HL-60 (cell line): ENCODE measurements around the gene INTS7.
"Not testable (repeated sequence)": the region's sequence is repeated elsewhere in the genome, so short reads cannot be mapped to it uniquely, and the experiment has no call there.

Source experiments
- DNase-seq, 2 experiments: peaks; one replicate each; pipeline ENCODE4 v3.0.0-alpha.2; 2010 to 2020; ENCODE audit warnings: low read depth in 1 of 2, low spot score in 1 of 2
- H3K27ac ChIP-seq: fragments of 250-450 bp; sonication (Bioruptor Pico); replicated peaks from 2 replicates; pipeline ENCODE4 v1.5.1; 2020; ENCODE audit warnings: mild to moderate bottlenecking, moderate library complexity
- H3K27me3 ChIP-seq: fragments of 250-450 bp; sonication (Bioruptor Pico); 2 replicates; pipeline ENCODE4 v1.5.1; 2021; ENCODE audit warnings: mild to moderate bottlenecking, moderate library complexity; ENCODE audit not compliant: insufficient read depth, poor library complexity, severe bottlenecking
- H3K4me3 ChIP-seq: replicated peaks from 2 replicates; pipeline ENCODE4 v1.5.1; 2011; ENCODE audit warnings: mild to moderate bottlenecking, control low read depth, low read length; ENCODE audit not compliant: insufficient read depth
- CTCF ChIP-seq: IDR thresholded peaks from one replicate; pipeline ENCODE4 v1.5.1; 2011; ENCODE audit warnings: low read length, control low read depth, inconsistent platforms; ENCODE audit not compliant: insufficient read depth
- GABPA ChIP-seq: IDR thresholded peaks from 2 replicates; pipeline ENCODE4 v1.6.1; 2012; ENCODE audit warnings: low read depth
- POLR2AphosphoS5 ChIP-seq: IDR thresholded peaks from 2 replicates; pipeline ENCODE4 v1.6.1; 2012; ENCODE audit warnings: low read depth
- REST ChIP-seq: IDR thresholded peaks from 2 replicates; pipeline ENCODE4 v1.6.1; 2012; ENCODE audit warnings: low read depth; ENCODE audit not compliant: insufficient replicate concordance
- SPI1 ChIP-seq: IDR thresholded peaks from 2 replicates; pipeline ENCODE4 v1.6.1; 2012; ENCODE audit warnings: low read depth, mild to moderate bottlenecking, borderline replicate concordance

The INTS7 gene

GRCh38 chr1:211959680-211960079, 75.7 kb downstream of the INTS7 start:
- H3K4me3 ChIP-seq, result no peak overlapping the region
- H3K27ac ChIP-seq, result no peak overlapping the region
- no peak for TF ChIP-seq REST
- no peak for TF ChIP-seq SPI1
- TF ChIP-seq POLR2AphosphoS5, result no peak
- TF ChIP-seq CTCF, result no peak
- TF ChIP-seq GABPA, result no peak
- DNase-seq, result no peak
- no peaks in the 10 kb centered on the region for H3K27me3 ChIP-seq

DNA sequence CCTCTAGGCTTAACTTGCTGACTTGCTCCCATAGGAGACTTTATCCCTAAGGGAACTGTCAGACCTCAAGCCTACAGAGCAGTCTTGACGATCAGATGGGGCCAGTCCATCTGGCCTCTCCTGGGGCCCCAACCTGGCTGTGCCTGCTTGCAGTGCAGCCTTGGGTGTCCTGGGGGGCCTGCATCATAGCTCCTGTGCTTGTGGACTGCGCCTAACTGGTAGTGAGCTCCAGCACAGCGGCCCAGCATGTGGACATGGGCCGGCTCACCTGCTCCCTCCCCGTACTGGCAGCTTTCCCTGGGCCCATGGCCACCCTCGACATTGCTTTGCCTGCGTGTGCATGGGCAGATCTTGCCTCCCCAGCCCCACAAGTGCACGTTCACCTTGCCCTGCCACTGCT, 76.1 kb downstream of the INTS7 start:
- Histone ChIP-seq H3K27me3 (no peaks in the 10 kb centered on the region), H3K4me3 (no peak overlapping the region), H3K27ac (no peak overlapping the region)
- TF ChIP-seq GABPA (no peak), POLR2AphosphoS5 (no peak), REST (no peak), CTCF (no peak), SPI1 (no peak)
- no peak for DNase-seq

- DNase-seq, H3K27ac ChIP-seq, H3K27me3 ChIP-seq, H3K4me3 ChIP-seq: not testable (repeated sequence)
These were observed 81.3 kb downstream of the INTS7 start for GRCh38 chr1:211954028-211954427.

DNA sequence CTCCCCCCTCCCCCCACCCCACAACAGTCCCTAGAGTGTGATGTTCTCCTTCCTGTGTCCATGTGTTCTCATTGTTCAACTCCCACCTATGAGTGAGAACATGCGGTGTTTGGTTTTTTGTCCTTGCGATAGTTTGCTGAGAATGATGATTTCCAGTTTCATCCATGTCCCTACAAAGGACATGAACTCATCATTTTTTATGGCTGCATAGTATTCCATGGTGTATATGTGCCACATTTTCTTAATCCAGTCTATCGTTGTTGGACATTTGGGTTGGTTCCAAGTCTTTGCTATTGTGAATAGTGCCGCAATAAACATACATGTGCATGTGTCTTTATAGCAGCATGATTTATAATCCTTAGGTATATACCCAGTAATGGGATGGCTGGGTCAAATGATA, 81.8 kb downstream of the INTS7 start:
- not testable (repeated sequence) for H3K27me3 ChIP-seq, H3K27ac ChIP-seq, DNase-seq, H3K4me3 ChIP-seq

DNA sequence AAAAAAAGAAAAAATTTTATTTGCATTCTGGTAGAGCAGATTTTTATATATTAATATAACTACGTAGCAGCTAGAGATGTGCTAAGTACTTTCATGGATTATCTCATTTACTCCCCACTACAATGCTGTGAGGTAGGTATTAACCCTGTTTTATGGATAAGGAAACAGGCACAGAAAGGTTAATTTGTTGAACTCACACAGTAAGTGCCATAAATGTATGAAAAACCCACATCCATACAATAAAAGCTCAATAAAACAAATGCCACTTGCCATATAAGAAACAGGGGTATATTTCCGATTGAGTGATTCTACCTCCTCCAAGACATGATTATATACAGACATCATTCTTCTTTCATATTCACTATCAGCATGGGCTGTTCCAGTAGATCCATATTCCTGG, 83.1 kb downstream of the INTS7 start:
- no peak overlapping the region for H3K27ac ChIP-seq
- DNase-seq, result no peak

More for the DNA sequence above, 83.1 kb downstream of the INTS7 start:
- Histone ChIP-seq H3K4me3 (no peak overlapping the region), H3K27me3 (no peaks in the 10 kb centered on the region)
- TF ChIP-seq GABPA (no peak), POLR2AphosphoS5 (no peak), SPI1 (no peak), REST (no peak), CTCF (no peak)
